ENCODE data around the gene HOXC6. TPM values are rescaled to one million over a fixed set of nuclear protein-coding genes. Genes with fewer than 3 reads are reported as not detected.

Gene HOXC6
- total RNA-seq, 3 donors from 2014 or later: 3.3 to 4.1 (median 4.0) TPM

GRCh38 chr12:54054742-54055194 is 26.5 kb downstream of the HOXC6 start:
- intact Hi-C loops (cut with DNase I; ENCODE audit: low total_unique reads): no loop called here
- H3K36me3 ChIP-seq: no peaks in the 10 kb centered on the region
- peaks cover 0 to 8% of the 10 kb centered on the region in 2 donors for H3K4me1 ChIP-seq
- DNase-seq (ENCODE audit: low spot score in 2 of 2): no peak
- H3K27ac ChIP-seq: peak overlapping the region in 1 of 2 donors; percentile 17
- TF ChIP-seq POLR2A (IDR thresholded peaks at IDR 0.05) (no peak), CTCF (IDR thresholded peaks at IDR 0.05) (no peak), POLR2AphosphoS5 (IDR thresholded peaks at IDR 0.05) (no peak)
- H3K9me3 ChIP-seq: no peaks in the 10 kb centered on the region
- no peaks in the 10 kb centered on the region for H3K27me3 ChIP-seq
- peak overlapping the region in 2 of 3 donors; percentile 66 to 72 for H3K4me3 ChIP-seq

GRCh38 chr12:54055552-54055951 is 27.3 kb downstream of the HOXC6 start:
- no peaks in the 10 kb centered on the region for H3K27me3 ChIP-seq
- H3K4me1 ChIP-seq: peaks cover 0 to 8% of the 10 kb centered on the region in 2 donors
- no peaks in the 10 kb centered on the region for H3K36me3 ChIP-seq
- peak overlapping the region in 1 of 3 donors; percentile 66 for H3K4me3 ChIP-seq
- intact Hi-C loops (cut with DNase I; ENCODE audit: low total_unique reads): no loop called here
- TF ChIP-seq POLR2AphosphoS5 (IDR thresholded peaks at IDR 0.05): no peak
- no peak for TF ChIP-seq CTCF (IDR thresholded peaks at IDR 0.05)
- no peak for TF ChIP-seq POLR2A (IDR thresholded peaks at IDR 0.05)
- DNase-seq (ENCODE audit: low spot score in 2 of 2): no peak
- H3K27ac ChIP-seq: no peak overlapping the region
- H3K9me3 ChIP-seq: no peaks in the 10 kb centered on the region

GRCh38 chr12:54056110-54056509 is 27.9 kb downstream of the HOXC6 start:
- Histone ChIP-seq H3K27ac (peak overlapping the region in 1 of 2 donors; percentile 30), H3K27me3 (no peaks in the 10 kb centered on the region), H3K4me3 (no peak overlapping the region), H3K9me3 (no peaks in the 10 kb centered on the region), H3K4me1 (peaks cover 0 to 8% of the 10 kb centered on the region in 2 donors), H3K36me3 (no peaks in the 10 kb centered on the region)
- TF ChIP-seq POLR2A (IDR thresholded peaks at IDR 0.05) (no peak), CTCF (IDR thresholded peaks at IDR 0.05) (no peak)
- no peak for DNase-seq (ENCODE audit: low spot score in 2 of 2)
- intact Hi-C loops (cut with DNase I; ENCODE audit: low total_unique reads): no loop called here

GRCh38 chr12:54058128-54058768 is 30.0 kb downstream of the HOXC6 start:
- Histone ChIP-seq H3K4me3 (no peak overlapping the region), H3K4me1 (no peaks in the 10 kb centered on the region), H3K27me3 (no peaks in the 10 kb centered on the region), H3K36me3 (no peaks in the 10 kb centered on the region), H3K27ac (no peak overlapping the region), H3K9me3 (no peaks in the 10 kb centered on the region)
- no peak for TF ChIP-seq POLR2A (IDR thresholded peaks at IDR 0.05)
- no peak for TF ChIP-seq POLR2AphosphoS5 (IDR thresholded peaks at IDR 0.05)
- TF ChIP-seq CTCF (IDR thresholded peaks at IDR 0.05): no peak
- intact Hi-C loops (cut with DNase I; ENCODE audit: low total_unique reads): no loop called here
- no peak for DNase-seq (ENCODE audit: low spot score in 2 of 2)

- Histone ChIP-seq H3K27me3 (no peaks in the 10 kb centered on the region), H3K4me3 (no peak overlapping the region), H3K27ac (no peak overlapping the region), H3K4me1 (no peaks in the 10 kb centered on the region), H3K9me3 (no peaks in the 10 kb centered on the region), H3K36me3 (no peaks in the 10 kb centered on the region)
- TF ChIP-seq POLR2AphosphoS5 (IDR thresholded peaks at IDR 0.05): no peak
- no peak for TF ChIP-seq POLR2A (IDR thresholded peaks at IDR 0.05)
- TF ChIP-seq CTCF (IDR thresholded peaks at IDR 0.05): no peak
- intact Hi-C loops (cut with DNase I; ENCODE audit: low total_unique reads): no loop called here
- no peak for DNase-seq (ENCODE audit: low spot score in 2 of 2)
Measured at GRCh38 chr12:54059668-54060067, 31.4 kb downstream of the HOXC6 start.
